ENCODE data around the gene CD2. TPM values are rescaled to one million over a fixed set of nuclear protein-coding genes. Genes with fewer than 3 reads are reported as not detected.
A peak's percentile ranks its signal among the peaks of the same experiment; 100 is the strongest.

The CD2 gene
- total RNA-seq, 1 experiment from 2014 or later = not detected

- DNase-seq (ENCODE audit: low read depth) = peak; percentile 69
Observed at GRCh38 chr1:116777831-116778830, 23.9 kb downstream of the CD2 start.

- DNase-seq (ENCODE audit: low read depth) = no peak
Observed at GRCh38 chr1:116781034-116781433, 26.8 kb downstream of the CD2 start.

GRCh38 chr1:116785006-116785405 lies 30.8 kb downstream of the CD2 start:
- DNase-seq (ENCODE audit: low read depth) = peak; percentile 73

- no peak for DNase-seq (ENCODE audit: low read depth)
Observed at GRCh38 chr1:116786049-116786448, 31.8 kb downstream of the CD2 start.

- no peak for DNase-seq (ENCODE audit: low read depth)
Observed at GRCh38 chr1:116791727-116792126, 37.5 kb downstream of the CD2 start.

- no peak for DNase-seq (ENCODE audit: low read depth)
Observed at GRCh38 chr1:116793357-116793935, 39.2 kb downstream of the CD2 start.

GRCh38 chr1:116794371-116794770 lies 40.1 kb downstream of the CD2 start:
- no peak for DNase-seq (ENCODE audit: low read depth)

- DNase-seq (ENCODE audit: low read depth) = no peak
Observed at GRCh38 chr1:116794804-116795481, 40.7 kb downstream of the CD2 start.

- no peak for DNase-seq (ENCODE audit: low read depth)
Observed at GRCh38 chr1:116795482-116795829, 41.2 kb downstream of the CD2 start.

GRCh38 chr1:116804736-116805135 lies 50.5 kb downstream of the CD2 start:
- DNase-seq (ENCODE audit: low read depth) = no peak

- no peak for DNase-seq (ENCODE audit: low read depth)
Observed at GRCh38 chr1:116805398-116805797, 51.2 kb downstream of the CD2 start.

GRCh38 chr1:116806245-116806644 lies 52.0 kb downstream of the CD2 start:
- peak; percentile 6 for DNase-seq (ENCODE audit: low read depth)

- no peak for DNase-seq (ENCODE audit: low read depth)
Observed at GRCh38 chr1:116806671-116807070, 52.4 kb downstream of the CD2 start.

GRCh38 chr1:116807394-116808199 lies 53.4 kb downstream of the CD2 start:
- DNase-seq (ENCODE audit: low read depth) = no peak

GRCh38 chr1:116808200-116808847 lies 54.1 kb downstream of the CD2 start:
- DNase-seq (ENCODE audit: low read depth) = peak; percentile 8

- DNase-seq (ENCODE audit: low read depth) = no peak
Observed at GRCh38 chr1:116808848-116809508, 54.7 kb downstream of the CD2 start.

GRCh38 chr1:116811321-116811720 lies 57.1 kb downstream of the CD2 start:
- DNase-seq (ENCODE audit: low read depth) = no peak

- DNase-seq (ENCODE audit: low read depth) = no peak
Observed at GRCh38 chr1:116814926-116815723, 60.9 kb downstream of the CD2 start.

- peak; percentile 64 for DNase-seq (ENCODE audit: low read depth)
Observed at GRCh38 chr1:116817582-116818064, 63.4 kb downstream of the CD2 start.

Measured in RPMI7951 (cell line).